SK-N-SH treated with all-trans-retinoic acid at 6 μM for 48 hours (cell line): ENCODE data around the gene DRGX.

ENCODE experiments used
- ARNTL ChIP-seq: fragments of 450-650 bp; formaldehyde crosslinking; IDR thresholded peaks from 2 replicates; pipeline ENCODE4 v1.5.0; 2020; ENCODE audit warnings: low read depth, mild to moderate bottlenecking, moderate library complexity, borderline replicate concordance
- GLIS3 ChIP-seq: fragments of 250-450 bp; sonication (Bioruptor Pico); IDR thresholded peaks from 2 replicates; pipeline ENCODE4 v1.5.0; 2020; ENCODE audit warnings: mild to moderate bottlenecking, moderate library complexity
- PATZ1 ChIP-seq: fragments of 250-450 bp; sonication (Bioruptor Pico); IDR thresholded peaks from 2 replicates; pipeline ENCODE4 v1.8.0; 2020; ENCODE audit warnings: mild to moderate bottlenecking, moderate library complexity, borderline replicate concordance
- ZFP3 ChIP-seq: fragments of 250-450 bp; sonication (Bioruptor Pico); IDR thresholded peaks from 2 replicates; pipeline ENCODE4 v1.5.0; 2020; ENCODE audit warnings: mild to moderate bottlenecking, moderate library complexity

DNA sequence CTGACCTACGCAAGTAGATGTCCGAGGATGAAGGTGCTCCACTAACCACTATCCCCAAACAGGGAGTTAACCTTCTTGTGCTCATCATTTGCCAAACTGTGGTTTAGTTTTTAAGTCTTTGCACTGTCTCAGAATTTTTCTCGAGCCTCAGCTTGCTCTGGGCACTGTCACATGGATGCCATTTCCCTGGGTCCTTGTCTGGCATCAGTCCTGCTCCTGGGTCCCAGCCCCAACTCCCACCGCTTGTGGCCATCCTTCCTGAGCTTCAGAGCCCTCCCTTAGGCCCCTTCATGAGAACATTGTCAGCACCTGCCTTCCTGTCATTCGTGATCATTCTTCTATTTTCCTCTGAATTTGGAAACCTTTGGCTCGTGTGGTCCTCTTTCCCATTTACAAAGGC lies 63.1 kb downstream of the DRGX start:
- TF ChIP-seq PATZ1 (CRISPR knock-in tag) (no peak), ZFP3 (CRISPR knock-in tag) (no peak), GLIS3 (CRISPR knock-in tag) (no peak), ARNTL (no peak)
